A549 (cell line): ENCODE measurements around the gene CDC42BPB.

Experiments
- CBX8 ChIP-seq: fragments of 200-600 bp; sonication (generic); IDR thresholded peaks from 2 replicates; pipeline ENCODE4 v1.6.1; 2016
- CEBPB ChIP-seq, 2 experiments: fragments of >200 bp in 1 of 2; sonication (Bioruptor Twin) in 1 of 2; formaldehyde crosslinking in 1 of 2; IDR thresholded peaks; 2 replicates each; pipeline ENCODE4 v1.6.1; 2012 to 2016
- CTCF ChIP-seq: fragments of >200 bp; sonication (Bioruptor Twin); formaldehyde crosslinking; IDR thresholded peaks from 3 replicates; pipeline ENCODE4 v1.5.1; 2016
- HOXA7 ChIP-seq: fragments of 250-450 bp; sonication (Bioruptor Pico); IDR thresholded peaks from 2 replicates; pipeline ENCODE4 v1.5.0; 2020; ENCODE audit warnings: mild to moderate bottlenecking, moderate library complexity
- POLR2A ChIP-seq: IDR thresholded peaks from 2 replicates; pipeline ENCODE4 v1.6.1; 2012; ENCODE audit warnings: mild to moderate bottlenecking, low read length
- TF ChIP-seq, protein P1 (sequence below): IDR thresholded peaks from 2 replicates; pipeline ENCODE4 v1.6.1; 2012; ENCODE audit warnings: low read depth, borderline replicate concordance

DNA sequence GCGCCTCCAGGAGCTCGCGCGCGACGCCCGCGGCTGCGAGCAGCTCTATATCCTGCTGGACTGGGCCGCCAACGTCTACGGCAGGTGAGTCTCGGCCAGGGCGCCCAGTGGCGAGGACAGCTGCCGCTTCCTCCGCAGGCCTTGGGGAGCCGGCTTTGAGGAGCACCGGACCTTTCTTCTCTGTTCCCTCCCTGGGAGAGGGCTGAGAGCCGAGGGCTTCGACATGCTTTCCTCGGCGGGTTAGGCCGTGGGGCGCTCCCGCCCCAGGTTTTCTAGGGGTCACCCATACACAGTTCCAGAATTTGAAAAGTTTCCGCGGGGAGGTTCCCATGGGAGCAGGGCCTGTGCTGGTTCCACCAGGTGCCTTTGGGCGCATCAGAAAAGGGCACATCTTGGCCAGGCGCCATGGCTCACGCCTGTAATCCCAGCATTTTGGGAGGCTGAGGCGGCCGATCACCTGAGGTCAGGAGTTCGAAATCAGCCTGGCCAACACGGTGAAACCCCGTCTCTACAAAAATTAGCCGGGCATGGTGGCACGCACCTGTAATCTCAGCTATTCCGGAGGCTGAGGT, 45.4 kb upstream of the CDC42BPB start:
- TF ChIP-seq CEBPB (IDR thresholded peaks at IDR 0.05) (no peak), CTCF (no peak), POLR2A (no peak), CBX8 (no peak), HOXA7 (CRISPR knock-in tag) (no peak)
- TF ChIP-seq, protein P1, sequence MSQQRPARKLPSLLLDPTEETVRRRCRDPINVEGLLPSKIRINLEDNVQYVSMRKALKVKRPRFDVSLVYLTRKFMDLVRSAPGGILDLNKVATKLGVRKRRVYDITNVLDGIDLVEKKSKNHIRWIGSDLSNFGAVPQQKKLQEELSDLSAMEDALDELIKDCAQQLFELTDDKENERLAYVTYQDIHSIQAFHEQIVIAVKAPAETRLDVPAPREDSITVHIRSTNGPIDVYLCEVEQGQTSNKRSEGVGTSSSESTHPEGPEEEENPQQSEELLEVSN = no peak
